OCI-LY1 (cell line): ENCODE measurements around the gene SMCO2.

Experiments
- CTCF ChIP-seq: fragments of 200-600 bp; sonication (generic), shearing (Covaris generic); IDR thresholded peaks from 2 replicates; pipeline ENCODE4 v1.5.1; 2017; ENCODE audit warnings: mild to moderate bottlenecking, antibody characterized with exemption, low read length, moderate library complexity, mixed read lengths
- EZH2 ChIP-seq: fragments of 200-600 bp; sonication (generic), shearing (Covaris generic); IDR thresholded peaks from 2 replicates; pipeline ENCODE4 v1.8.0; 2017; ENCODE audit warnings: borderline replicate concordance, mixed run types, mild to moderate bottlenecking, antibody characterized with exemption, low read length, moderate library complexity, mixed read lengths

- TF ChIP-seq CTCF (no peak), EZH2 (no peak)
Observed at GRCh38 chr12:27472604-27473003, 26.1 kb downstream of the SMCO2 start.
